ENCODE measurements around the gene CUL1.

GRCh38 chr7:148791546-148791945 is 92.8 kb downstream of the CUL1 start:
- TF ChIP-seq EZH2 (IDR thresholded peaks at IDR 0.05; ENCODE audit: borderline replicate concordance, insufficient read depth, low read length, poor library complexity, severe bottlenecking) (no peak), CTCF (IDR thresholded peaks at IDR 0.05; ENCODE audit: poor library complexity, severe bottlenecking) (no peak), POLR2AphosphoS5 (IDR thresholded peaks at IDR 0.05) (no peak), RAD21 (conservative IDR thresholded peaks at IDR 0.05) (no peak), EP300 (conservative IDR thresholded peaks at IDR 0.05; ENCODE audit: poor library complexity, severe bottlenecking) (no peak), SMC3 (conservative IDR thresholded peaks at IDR 0.05; ENCODE audit: poor library complexity) (no peak)
